ENCODE results near the gene KRT6B. TPM values are rescaled to one million over a fixed set of nuclear protein-coding genes. Genes with fewer than 3 reads are reported as not detected.

Gene KRT6B
- total and polyA plus RNA-seq, 9 of the 15 experiments (the other 6 are each of a cell fraction or from before 2014, with no cell fraction given) = not detected

- TF ChIP-seq REST (IDR thresholded peaks at IDR 0.05; ENCODE audit: borderline replicate concordance) (no peak), REST (CRISPR knock-in tag; IDR thresholded peaks at IDR 0.05; ENCODE audit: low read depth) (no peak), KLF6 (CRISPR knock-in tag; IDR thresholded peaks at IDR 0.05; ENCODE audit: borderline replicate concordance) (no peak), NR0B1 (IDR thresholded peaks at IDR 0.05; ENCODE audit: partially characterized antibody) (no peak), ZFP36 (IDR thresholded peaks at IDR 0.05; ENCODE audit: low read depth, low read length, partially characterized antibody) (no peak), ZNF253 (CRISPR knock-in tag; conservative IDR thresholded peaks at IDR 0.05) (no peak), BRD4 (IDR thresholded peaks at IDR 0.05) (no peak), ZNF717 (CRISPR knock-in tag; IDR thresholded peaks at IDR 0.05) (no peak), HNRNPH1 (optimal IDR thresholded peaks at IDR 0.05; ENCODE audit: low read depth, low read length) (no peak), GATAD2A (IDR thresholded peaks at IDR 0.05) (no peak)
Measured at GRCh38 chr12:52438305-52439301, 13.3 kb downstream of the KRT6B start (continued).
